HepG2 (cell line): ENCODE results near the gene NBEAL2. TPM values are rescaled to one million over a fixed set of nuclear protein-coding genes. Genes with fewer than 3 reads are reported as not detected.

Experiments used
- ATAC-seq: fragments of 200-7000 bp; cut with Tn5 transposase; 3 replicates; pipeline ENCODE4 v1.9.1; 2020; ENCODE audit warnings: mild to moderate bottlenecking, moderate library complexity
- BruUV-seq: library from RNA; stranded (reverse); fragments of 400-500 nt; replicated peaks from 2 replicates; lab custom pipeline; 2021; lab: Mats Ljungman, UMichigan
- CTCF ChIA-PET: fragments of 300-600 bp; formaldehyde crosslinking; extraction: SDS; loops from one replicate; lab custom pipeline; 2021; ENCODE audit warnings: low total read pairs, inconsistent platforms, low intra/inter-chr PET ratio; lab: Yijun Ruan, JAX
- POLR2A ChIA-PET: fragments of 350-600 bp; sonication (Branson Sonifier 250); formaldehyde crosslinking; loops from one replicate; lab custom pipeline; 2020; ENCODE audit warnings: antibody characterized with exemption, inconsistent platforms; lab: Yijun Ruan, JAX
- DNase-seq: peaks from one replicate; pipeline ENCODE4 v3.0.0-alpha.2; 2015; ENCODE audit warnings: low spot score
- FAIRE-seq: peaks from 3 replicates; lab custom pipeline; 2011; peaks lifted over from hg19 to GRCh38; lab: Jason Lieb, UNC
- H2AFZ ChIP-seq: one replicate; pipeline ENCODE4 v1.6.1; 2011; ENCODE audit warnings: low read length, inconsistent platforms
- H3K27ac ChIP-seq: fragments of 300-600 bp; 3 replicates; pipeline ENCODE4 v1.8.0; 2011; ENCODE audit warnings: mixed run types, mild to moderate bottlenecking, mixed read lengths, low read length, inconsistent platforms; ENCODE audit not compliant: insufficient read depth; ENCODE audit errors: extremely low read length
- H3K27me3 ChIP-seq, 2 experiments: fragments of 200-600 bp in 1 of 2; 2 replicates in 1 of 2; 3 replicates in 1 of 2; pipeline versions ENCODE4 v1.6.0 to v1.8.0; 2011; ENCODE audit warnings: low read length in 2 of 2, mild to moderate bottlenecking in 2 of 2, moderate library complexity in 2 of 2, inconsistent platforms in 1 of 2; ENCODE audit not compliant: insufficient read depth in 2 of 2, control insufficient read depth in 1 of 2
- H3K36me3 ChIP-seq, 2 experiments: fragments of 200-600 bp in 1 of 2; replicated peaks in 1 of 2; 2 replicates in 1 of 2; 3 replicates in 1 of 2; pipeline versions ENCODE4 v1.5.1 to v1.8.0; 2011; ENCODE audit warnings: low read length in 2 of 2, inconsistent platforms in 1 of 2; ENCODE audit not compliant: insufficient read depth in 2 of 2, control insufficient read depth in 1 of 2
- H3K4me1 ChIP-seq: 2 replicates; pipeline ENCODE4 v1.5.1; 2012; ENCODE audit warnings: low read length, inconsistent platforms; ENCODE audit not compliant: insufficient read depth
- H3K4me2 ChIP-seq: 2 replicates; pipeline ENCODE4 v1.6.0; 2011; ENCODE audit warnings: low read depth, low read length, inconsistent platforms
- H3K4me3 ChIP-seq, 3 experiments: fragments of 200-600 bp in 1 of 3; sonication (generic), shearing (Covaris generic) in 1 of 3; replicated peaks in 1 of 3; 2 replicates each; pipeline ENCODE4 v1.5.1; 2011 to 2016; ENCODE audit warnings: low read length in 3 of 3, inconsistent platforms in 2 of 3, low read depth in 2 of 3, mild to moderate bottlenecking in 2 of 3, control low read depth in 1 of 3, mixed read lengths in 1 of 3; ENCODE audit not compliant: insufficient read depth in 1 of 3
- H3K79me2 ChIP-seq: one replicate; pipeline ENCODE4 v1.6.1; 2011; ENCODE audit warnings: low read length, inconsistent platforms; ENCODE audit not compliant: insufficient read depth
- H3K9ac ChIP-seq: 2 replicates; pipeline ENCODE4 v1.6.0; 2011; ENCODE audit warnings: mild to moderate bottlenecking, low read depth, low read length, inconsistent platforms; ENCODE audit not compliant: insufficient read depth
- H3K9me3 ChIP-seq: 2 replicates; pipeline ENCODE4 v1.5.1; 2012; ENCODE audit warnings: mild to moderate bottlenecking, low read length
- H4K20me1 ChIP-seq: 2 replicates; pipeline ENCODE4 v1.6.0; 2011; ENCODE audit warnings: inconsistent platforms, mild to moderate bottlenecking, low read length, moderate library complexity; ENCODE audit not compliant: insufficient read depth
- CEBPB ChIP-seq: IDR thresholded peaks from 2 replicates; pipeline ENCODE4 v1.6.1; 2011; ENCODE audit warnings: low read depth, low read length, improper control_type of control experiment, borderline replicate concordance
- CEBPG ChIP-seq: IDR thresholded peaks from 2 replicates; pipeline ENCODE4 v1.6.1; 2016
- CTCF ChIP-seq: sonication (generic); formaldehyde crosslinking; IDR thresholded peaks from 2 replicates; pipeline ENCODE4 v1.5.0; 2020; ENCODE audit warnings: mild to moderate bottlenecking, missing genetic modification reagents, moderate library complexity
- DNMT3B ChIP-seq: conservative IDR thresholded peaks from 2 replicates; pipeline ENCODE4 v1.6.1; 2016; ENCODE audit warnings: missing biosample characterization, control low read depth
- GTF2F1 ChIP-seq: fragments of 150-350 bp; IDR thresholded peaks from 2 replicates; pipeline ENCODE4 v1.6.1; 2014; ENCODE audit warnings: low read length
- HNF4A ChIP-seq: sonication (generic); formaldehyde crosslinking; IDR thresholded peaks from 2 replicates; pipeline ENCODE4 v1.4.0; 2020; ENCODE audit warnings: missing genetic modification reagents
- MEIS1 ChIP-seq: sonication (generic); formaldehyde crosslinking; IDR thresholded peaks from 2 replicates; pipeline ENCODE4 v1.9.0; 2021; ENCODE audit warnings: mild to moderate bottlenecking, missing genetic modification reagents, moderate library complexity, borderline replicate concordance
- NRL ChIP-seq: sonication (generic); formaldehyde crosslinking; IDR thresholded peaks from 2 replicates; pipeline ENCODE4 v1.5.0; 2020; ENCODE audit warnings: missing genetic modification reagents, mild to moderate bottlenecking, moderate library complexity, borderline replicate concordance
- RBFOX2 ChIP-seq: fragments of 200-400 bp; formaldehyde crosslinking; IDR thresholded peaks from 2 replicates; pipeline ENCODE4 v1.6.1; 2017; ENCODE audit warnings: low read depth, mild to moderate bottlenecking, low read length
- THRA ChIP-seq: sonication (generic); formaldehyde crosslinking; IDR thresholded peaks from 2 replicates; pipeline ENCODE4 v1.4.0; 2020; ENCODE audit warnings: missing genetic modification reagents, borderline replicate concordance
- ZNF441 ChIP-seq: sonication (generic); formaldehyde crosslinking; IDR thresholded peaks from 2 replicates; pipeline ENCODE4 v1.7.0; 2021; ENCODE audit warnings: missing genetic modification reagents, borderline replicate concordance
- ZNF558 ChIP-seq: sonication (generic); formaldehyde crosslinking; IDR thresholded peaks from 2 replicates; pipeline ENCODE4 v1.9.0; 2022; ENCODE audit warnings: mild to moderate bottlenecking, missing genetic modification reagents, borderline replicate concordance
- ZNF687 ChIP-seq: sonication (generic); formaldehyde crosslinking; IDR thresholded peaks from 2 replicates; pipeline ENCODE4 v1.5.1; 2020; ENCODE audit warnings: mild to moderate bottlenecking, missing genetic modification reagents, moderate library complexity
- ZSCAN31 ChIP-seq: sonication (generic); formaldehyde crosslinking; IDR thresholded peaks from 2 replicates; pipeline ENCODE4 v1.5.0; 2020; ENCODE audit warnings: low read depth, mild to moderate bottlenecking, missing genetic modification reagents
- whole genome bisulfite sequencing: methylation state at CpG from one replicate; pipeline ENCODE4 v1.1.6; 2017; ENCODE audit warnings: low lambda C conversion rate; 5-methylcytosine and 5-hydroxymethylcytosine counted together
- in situ Hi-C: cut with HindIII; loops from 2 replicates; pipeline ENCODE4 v1.10.0; 2017; ENCODE audit warnings: low pct_unique_long_range_greater_than_20kb; ENCODE audit not compliant: extremely low pct_ligation_motif_present
- intact Hi-C: fragments of 100-400 bp; cut with micrococcal nuclease; formaldehyde crosslinking; loops from one replicate; pipeline ENCODE4 v1.10.0; 2022; ENCODE audit not compliant: unreplicated experiment
- polyA plus RNA-seq, 8 experiments: library from polyadenylated mRNA; depleted of rRNA in 3 of 8; stranded (reverse) in 7 of 8; unstranded in 1 of 8; fragments of >200 nt; fragmentation: Illumina TruSeq in 4 of 8; extraction: Trizol in 4 of 8; gene quantifications; 2 replicates each; pipeline versions ENCODE4 v1.2.1 to v1.2.3, GENCODE V29; 2011 to 2016; ENCODE audit warnings: low read depth in 4 of 8, missing spikeins in 1 of 8, mixed read lengths in 1 of 8; ENCODE audit not compliant: insufficient read depth in 1 of 8
- total RNA-seq, 5 experiments: library from RNA; depleted of rRNA; stranded (reverse); fragments of >200 nt; fragmentation: Illumina TruSeq; extraction: Trizol; gene quantifications; 2 replicates each; pipeline ENCODE4 v1.2.3, GENCODE V29; 2016; ENCODE audit warnings: low read depth in 1 of 5

Gene NBEAL2
- total and polyA plus RNA-seq, 2 of the 13 experiments (the other 11 are each of a cell fraction or from before 2014, with no cell fraction given) = 9.7 to 12.4 TPM

- H2AFZ ChIP-seq = no peak overlapping the region
- peak; percentile 90 for TF ChIP-seq CEBPB
- TF ChIP-seq ZNF558 (CRISPR knock-in tag) = no peak
- no peak for TF ChIP-seq MEIS1
- TF ChIP-seq THRA (CRISPR knock-in tag) = no peak
- TF ChIP-seq DNMT3B = no peak
- TF ChIP-seq NRL (CRISPR knock-in tag) = 0 out of 2 replicates have a peak, but pooled peaks have one; percentile 32
- no peak for TF ChIP-seq ZNF441 (CRISPR knock-in tag)
- TF ChIP-seq HNF4A (CRISPR knock-in tag) = peak; percentile 36; the same call in 1 of the 2 replicates
- peak; percentile 73 for TF ChIP-seq CEBPG (CRISPR knock-in tag)
- 0 out of 2 replicates have a peak, but pooled peaks have one; percentile 19 for TF ChIP-seq ZNF687 (CRISPR knock-in tag)
- no peak for TF ChIP-seq RBFOX2
- TF ChIP-seq ZSCAN31 (CRISPR knock-in tag) = no peak
- no peak for TF ChIP-seq CTCF
- TF ChIP-seq GTF2F1 = no peak
- TF ChIP-seq, all 625 proteins: peak for 5
- 69% methylated on average over 6 of the region's 9 CpGs for WGBS
- ATAC-seq (no peak), DNase-seq (no peak), FAIRE-seq (no peak)
- peaks cover 2 to 27% of the 10 kb centered on the region in 2 experiments; a peak in 4 of 5 replicates for H3K36me3 ChIP-seq
- H3K27ac ChIP-seq = no peak overlapping the region
- no peak overlapping the region for H3K4me2 ChIP-seq
- H3K9ac ChIP-seq = no peak overlapping the region
- no peak overlapping the region for H3K4me3 ChIP-seq
- no peaks in the 10 kb centered on the region for H3K9me3 ChIP-seq
- peaks cover 86% of the 10 kb centered on the region for H3K79me2 ChIP-seq
- ChIA-PET CTCF (no interaction called here), POLR2A (no interaction called here)
- intact Hi-C loops = no loop called here
- no peaks in the 10 kb centered on the region for H3K27me3 ChIP-seq
- in situ Hi-C loops = no loop called here
- H4K20me1 ChIP-seq = peaks cover 68% of the 10 kb centered on the region
- peaks cover 86% of the 10 kb centered on the region for H3K4me1 ChIP-seq
- BruUV-seq = no TSS peak
Measured at GRCh38 chr3:46968783-46969428, 10.6 kb upstream of the NBEAL2 start.
